ENCODE results near the gene SLC7A4. TPM values are rescaled to one million over a fixed set of nuclear protein-coding genes. Genes with fewer than 3 reads are reported as not detected.

The SLC7A4 gene
- total RNA-seq, 1 donor from 2014 or later: not detected

DNA sequence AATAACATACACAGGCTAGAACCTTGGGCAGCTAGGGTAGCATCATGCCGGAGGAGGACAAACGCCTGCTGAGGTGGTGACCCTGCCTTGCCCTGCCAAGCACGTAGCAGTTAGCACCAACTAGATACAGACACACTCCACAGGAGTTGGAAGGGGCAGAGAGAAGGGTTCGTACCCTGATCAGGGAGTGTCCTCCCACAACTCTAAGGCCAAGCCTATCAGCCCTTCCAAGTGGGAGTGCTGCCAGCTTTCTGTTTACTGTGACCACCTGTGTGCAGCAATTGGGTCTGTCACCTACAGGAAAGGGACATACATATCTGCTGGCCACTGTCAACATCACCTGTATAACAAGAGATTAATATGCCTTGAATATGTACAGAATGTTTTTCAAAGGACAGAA, 28.6 kb downstream of the SLC7A4 start:
- peak overlapping the region; percentile 97 for H3K27ac Mint-ChIP-seq (ENCODE audit: unreplicated experiment)
- H3K4me3 Mint-ChIP-seq (ENCODE audit: unreplicated experiment): peak overlapping the region; percentile 95
- no peaks in the 10 kb centered on the region for H3K27me3 Mint-ChIP-seq (ENCODE audit: unreplicated experiment)
- H3K4me1 Mint-ChIP-seq (ENCODE audit: unreplicated experiment): peaks cover 28% of the 10 kb centered on the region
- TF ChIP-seq, protein P1, sequence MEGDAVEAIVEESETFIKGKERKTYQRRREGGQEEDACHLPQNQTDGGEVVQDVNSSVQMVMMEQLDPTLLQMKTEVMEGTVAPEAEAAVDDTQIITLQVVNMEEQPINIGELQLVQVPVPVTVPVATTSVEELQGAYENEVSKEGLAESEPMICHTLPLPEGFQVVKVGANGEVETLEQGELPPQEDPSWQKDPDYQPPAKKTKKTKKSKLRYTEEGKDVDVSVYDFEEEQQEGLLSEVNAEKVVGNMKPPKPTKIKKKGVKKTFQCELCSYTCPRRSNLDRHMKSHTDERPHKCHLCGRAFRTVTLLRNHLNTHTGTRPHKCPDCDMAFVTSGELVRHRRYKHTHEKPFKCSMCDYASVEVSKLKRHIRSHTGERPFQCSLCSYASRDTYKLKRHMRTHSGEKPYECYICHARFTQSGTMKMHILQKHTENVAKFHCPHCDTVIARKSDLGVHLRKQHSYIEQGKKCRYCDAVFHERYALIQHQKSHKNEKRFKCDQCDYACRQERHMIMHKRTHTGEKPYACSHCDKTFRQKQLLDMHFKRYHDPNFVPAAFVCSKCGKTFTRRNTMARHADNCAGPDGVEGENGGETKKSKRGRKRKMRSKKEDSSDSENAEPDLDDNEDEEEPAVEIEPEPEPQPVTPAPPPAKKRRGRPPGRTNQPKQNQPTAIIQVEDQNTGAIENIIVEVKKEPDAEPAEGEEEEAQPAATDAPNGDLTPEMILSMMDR (IDR thresholded peaks at IDR 0.05): no peak
- DNase-seq (ENCODE audit: extremely low spot score, unreplicated experiment): no peak
- H3K9me3 Mint-ChIP-seq (ENCODE audit: unreplicated experiment): no peaks in the 10 kb centered on the region
- H3K36me3 Mint-ChIP-seq (ENCODE audit: unreplicated experiment): no peaks in the 10 kb centered on the region

DNA sequence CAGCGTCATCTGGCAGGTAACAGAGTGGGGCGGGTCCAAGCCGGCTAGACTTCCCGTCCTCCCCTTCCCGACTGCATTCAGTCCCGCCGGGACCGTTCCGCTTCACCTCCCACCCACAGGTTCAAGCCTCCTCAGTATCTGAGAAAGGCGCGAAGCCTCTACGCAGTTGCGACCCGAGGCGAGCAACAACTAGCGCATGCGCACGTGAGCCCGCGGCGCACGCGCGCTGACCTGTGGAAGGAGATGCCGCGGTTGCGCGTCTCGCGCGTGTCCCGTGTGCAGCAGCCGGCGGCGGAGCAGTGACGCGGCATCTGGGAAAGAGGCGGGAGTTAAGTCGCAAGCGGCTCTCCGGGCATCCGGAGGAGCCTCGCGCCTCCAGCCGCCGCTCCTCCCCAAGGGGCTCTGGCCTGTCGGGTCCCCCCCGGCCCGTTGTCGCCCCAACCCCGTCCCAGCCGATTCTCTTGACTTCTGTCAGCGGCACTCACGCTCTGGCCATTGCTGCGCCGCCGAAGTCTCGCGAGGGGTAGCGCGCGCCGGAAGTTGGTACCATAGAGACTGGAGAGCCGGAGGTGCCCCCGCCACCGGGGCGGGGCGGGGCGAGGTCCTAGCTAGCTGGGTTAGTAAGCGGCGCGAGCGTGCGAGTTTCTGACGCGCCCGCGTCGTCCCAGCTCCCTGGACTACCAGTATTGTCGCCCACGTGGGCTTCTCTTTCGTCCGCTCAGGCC, 30.6 kb downstream of the SLC7A4 start, which contains the start of gene THAP7:
Gene THAP7 (minus strand): TSS at position 518 of the 725 bp plus-strand sequence. CDS start 207 bp downstream, at position 311.
- H3K27me3 Mint-ChIP-seq (ENCODE audit: unreplicated experiment): no peaks in the 10 kb centered on the region
- peak within 1 kb of the TSS; percentile 97 for H3K27ac Mint-ChIP-seq (ENCODE audit: unreplicated experiment)
- peak; percentile 98 for DNase-seq (ENCODE audit: extremely low spot score, unreplicated experiment)
- peak within 1 kb of the TSS; percentile 95 for H3K4me3 Mint-ChIP-seq (ENCODE audit: unreplicated experiment)
- H3K4me1 Mint-ChIP-seq (ENCODE audit: unreplicated experiment): peaks cover 28% of the 10 kb centered on the region
- no peaks in the 10 kb centered on the region for H3K36me3 Mint-ChIP-seq (ENCODE audit: unreplicated experiment)
- TF ChIP-seq, protein P1 (IDR thresholded peaks at IDR 0.05): no peak
- H3K9me3 Mint-ChIP-seq (ENCODE audit: unreplicated experiment): no peaks in the 10 kb centered on the region

DNA sequence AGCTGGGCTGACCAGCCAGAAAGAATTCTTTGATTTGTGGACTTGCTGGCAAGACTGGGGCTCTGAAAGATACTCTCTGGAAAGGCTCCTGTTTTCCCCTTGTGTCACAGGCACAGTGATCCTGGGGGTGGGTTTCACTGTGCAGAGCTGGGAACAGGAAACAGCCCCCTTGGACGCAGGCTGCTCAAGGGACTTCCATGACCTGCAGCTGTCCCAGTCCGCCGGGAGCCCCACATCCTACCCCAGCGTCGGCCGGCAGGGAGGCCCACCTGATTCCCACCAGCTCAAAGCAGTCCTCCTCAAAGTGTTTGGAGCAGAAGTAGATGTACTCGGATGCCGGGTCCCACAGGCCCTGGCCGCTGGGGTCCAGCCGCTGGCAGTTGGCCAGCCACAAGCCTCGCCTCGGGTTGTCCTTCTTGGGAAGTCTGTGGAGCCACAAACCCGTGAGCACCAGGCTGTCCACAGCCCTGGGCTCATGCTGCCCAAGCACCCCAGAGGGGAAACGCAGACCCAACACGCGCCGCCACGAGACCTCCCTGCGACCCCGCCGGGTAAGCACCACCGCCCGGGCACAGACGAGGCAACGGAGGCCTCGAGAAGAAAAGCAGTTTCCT, 31.3 kb downstream of the SLC7A4 start:
- TF ChIP-seq, protein P1 (IDR thresholded peaks at IDR 0.05): no peak
- DNase-seq (ENCODE audit: extremely low spot score, unreplicated experiment): no peak
- peak overlapping the region; percentile 97 for H3K27ac Mint-ChIP-seq (ENCODE audit: unreplicated experiment)
- H3K4me1 Mint-ChIP-seq (ENCODE audit: unreplicated experiment): peaks cover 28% of the 10 kb centered on the region
- peaks cover 3% of the 10 kb centered on the region for H3K36me3 Mint-ChIP-seq (ENCODE audit: unreplicated experiment)
- H3K27me3 Mint-ChIP-seq (ENCODE audit: unreplicated experiment): no peaks in the 10 kb centered on the region
- H3K9me3 Mint-ChIP-seq (ENCODE audit: unreplicated experiment): no peaks in the 10 kb centered on the region
- peak overlapping the region; percentile 95 for H3K4me3 Mint-ChIP-seq (ENCODE audit: unreplicated experiment)

DNA sequence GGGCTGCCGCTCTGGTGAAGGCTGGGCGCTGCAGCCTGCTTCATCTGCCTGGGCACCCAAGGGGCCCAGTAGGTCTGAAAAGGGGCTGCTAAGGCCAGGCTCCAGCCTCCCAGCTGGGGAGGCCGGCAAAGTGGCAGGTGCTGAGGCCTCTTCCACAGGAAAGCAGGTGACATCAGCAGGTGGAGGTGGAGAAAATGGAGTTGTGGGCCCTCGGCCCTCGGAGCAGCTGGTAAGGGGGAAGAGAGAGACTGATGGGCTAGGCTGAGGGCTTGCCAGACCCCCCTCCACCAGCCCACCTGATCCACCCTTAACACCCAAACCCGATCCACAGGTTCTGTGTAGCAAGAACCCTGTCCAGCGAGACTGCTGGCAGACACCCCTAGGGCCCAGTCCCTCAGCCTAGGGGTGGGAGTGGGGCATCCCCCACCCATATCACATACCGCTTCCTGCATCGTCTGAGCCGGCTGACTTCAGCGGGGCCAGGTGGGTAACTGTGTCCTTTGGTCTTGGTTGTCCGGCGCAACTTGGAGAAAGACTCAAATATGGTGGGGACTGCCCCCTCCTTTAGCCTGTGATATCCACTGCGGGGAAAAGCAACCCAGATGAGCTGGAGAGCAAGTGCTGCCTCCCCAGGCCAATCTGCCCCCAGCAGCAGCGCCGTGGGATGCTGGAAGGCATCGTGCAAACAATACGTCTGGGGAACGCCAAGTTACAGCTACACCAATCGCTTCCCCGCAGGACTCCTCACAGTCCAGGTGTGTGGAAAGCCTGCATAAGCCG, 32.0 kb downstream of the SLC7A4 start:
- H3K4me3 Mint-ChIP-seq (ENCODE audit: unreplicated experiment): peak overlapping the region; percentile 95
- no peak for DNase-seq (ENCODE audit: extremely low spot score, unreplicated experiment)

More for the DNA sequence above, 32.0 kb downstream of the SLC7A4 start:
- peaks cover 5% of the 10 kb centered on the region for H3K36me3 Mint-ChIP-seq (ENCODE audit: unreplicated experiment)
- peaks cover 28% of the 10 kb centered on the region for H3K4me1 Mint-ChIP-seq (ENCODE audit: unreplicated experiment)
- no peak overlapping the region for H3K27ac Mint-ChIP-seq (ENCODE audit: unreplicated experiment)
- H3K9me3 Mint-ChIP-seq (ENCODE audit: unreplicated experiment): no peaks in the 10 kb centered on the region
- no peaks in the 10 kb centered on the region for H3K27me3 Mint-ChIP-seq (ENCODE audit: unreplicated experiment)
- TF ChIP-seq, protein P1 (IDR thresholded peaks at IDR 0.05): no peak
